HepG2 (cell line): Measurements from ENCODE around the gene U2AF1L4. TPM values are rescaled to one million over a fixed set of nuclear protein-coding genes. Genes with fewer than 3 reads are reported as not detected.

ENCODE experiments used
- CCDC6 ChIP-seq: sonication (generic); formaldehyde crosslinking; IDR thresholded peaks from 2 replicates; pipeline ENCODE4 v1.8.1; 2022; ENCODE audit warnings: mild to moderate bottlenecking, missing genetic modification reagents, moderate library complexity
- GFI1 ChIP-seq: sonication (generic); formaldehyde crosslinking; IDR thresholded peaks from 2 replicates; pipeline ENCODE4 v1.5.0; 2020; ENCODE audit warnings: missing genetic modification reagents, mild to moderate bottlenecking, borderline replicate concordance
- HOXA5 ChIP-seq: sonication (generic); formaldehyde crosslinking; IDR thresholded peaks from 2 replicates; pipeline ENCODE4 v1.4.0; 2020; ENCODE audit warnings: missing genetic modification reagents
- KDM5A ChIP-seq: fragments of 200-600 bp; sonication (generic); IDR thresholded peaks from 2 replicates; pipeline ENCODE4 v1.7.0; 2018; ENCODE audit warnings: antibody characterized with exemption, mild to moderate bottlenecking, low read length, borderline replicate concordance
- NKX3-1 ChIP-seq: sonication (generic); formaldehyde crosslinking; IDR thresholded peaks from 2 replicates; pipeline ENCODE4 v1.5.0; 2020; ENCODE audit warnings: missing genetic modification reagents
- PAWR ChIP-seq: sonication (generic); formaldehyde crosslinking; IDR thresholded peaks from 2 replicates; pipeline ENCODE4 v1.4.0; 2020; ENCODE audit warnings: missing genetic modification reagents, mild to moderate bottlenecking, borderline replicate concordance
- SRF ChIP-seq: IDR thresholded peaks from 2 replicates; pipeline ENCODE4 v1.6.1; 2011; ENCODE audit warnings: mild to moderate bottlenecking, low read depth, low read length, moderate library complexity
- SRY ChIP-seq: sonication (generic); formaldehyde crosslinking; IDR thresholded peaks from 2 replicates; pipeline ENCODE4 v1.8.0; 2022; ENCODE audit warnings: mild to moderate bottlenecking, missing genetic modification reagents
- ZNF207 ChIP-seq: fragments of 450-650 bp; IDR thresholded peaks from 2 replicates; pipeline ENCODE4 v1.6.1; 2016; ENCODE audit warnings: antibody characterized with exemption, borderline replicate concordance
- ZNF235 ChIP-seq: sonication (generic); formaldehyde crosslinking; IDR thresholded peaks from 2 replicates; pipeline ENCODE4 v1.8.1; 2023; ENCODE audit warnings: mild to moderate bottlenecking, missing genetic modification reagents, borderline replicate concordance
- ZNF530 ChIP-seq: sonication (generic); formaldehyde crosslinking; IDR thresholded peaks from 2 replicates; pipeline ENCODE4 v1.5.0; 2020; ENCODE audit warnings: low read depth, mild to moderate bottlenecking, missing genetic modification reagents
- ZNF543 ChIP-seq: sonication (generic); formaldehyde crosslinking; IDR thresholded peaks from 2 replicates; pipeline ENCODE4 v1.4.0; 2020; ENCODE audit warnings: mild to moderate bottlenecking, missing genetic modification reagents
- ZNF773 ChIP-seq: sonication (generic); formaldehyde crosslinking; IDR thresholded peaks from 2 replicates; pipeline ENCODE4 v1.4.0; 2020; ENCODE audit warnings: missing genetic modification reagents, borderline replicate concordance
- ZSCAN30 ChIP-seq: sonication (generic); formaldehyde crosslinking; IDR thresholded peaks from 2 replicates; pipeline ENCODE4 v1.5.0; 2020; ENCODE audit warnings: mild to moderate bottlenecking, missing genetic modification reagents
- polyA plus RNA-seq, 8 experiments: library from polyadenylated mRNA; depleted of rRNA in 3 of 8; stranded (reverse) in 7 of 8; unstranded in 1 of 8; fragments of >200 nt; fragmentation: Illumina TruSeq in 4 of 8; extraction: Trizol in 4 of 8; gene quantifications; 2 replicates each; pipeline versions ENCODE4 v1.2.1 to v1.2.3, GENCODE V29; 2011 to 2016; ENCODE audit warnings: low read depth in 4 of 8, missing spikeins in 1 of 8, mixed read lengths in 1 of 8; ENCODE audit not compliant: insufficient read depth in 1 of 8
- total RNA-seq, 5 experiments: library from RNA; depleted of rRNA; stranded (reverse); fragments of >200 nt; fragmentation: Illumina TruSeq; extraction: Trizol; gene quantifications; 2 replicates each; pipeline ENCODE4 v1.2.3, GENCODE V29; 2016; ENCODE audit warnings: low read depth in 1 of 5
- TF ChIP-seq, protein P1 (sequence below): sonication (generic); formaldehyde crosslinking; conservative IDR thresholded peaks from 2 replicates; pipeline ENCODE4 v1.4.0; 2020; ENCODE audit warnings: mild to moderate bottlenecking, missing genetic modification reagents, moderate library complexity
- TF ChIP-seq, protein P2 (sequence below): sonication (generic); formaldehyde crosslinking; IDR thresholded peaks from 2 replicates; pipeline ENCODE4 v1.4.0; 2020; ENCODE audit warnings: missing genetic modification reagents
- TF ChIP-seq, protein P3 (sequence below): IDR thresholded peaks from 2 replicates; pipeline ENCODE4 v1.6.1; 2016; ENCODE audit warnings: mild to moderate bottlenecking
- TF ChIP-seq, protein P4 (sequence below): IDR thresholded peaks from 2 replicates; pipeline ENCODE4 v1.6.1; 2018; ENCODE audit warnings: missing genetic modification reagents
- TF ChIP-seq, protein P5 (sequence below): sonication (generic); formaldehyde crosslinking; IDR thresholded peaks from 2 replicates; pipeline ENCODE4 v1.4.0; 2020; ENCODE audit warnings: missing genetic modification reagents

Gene U2AF1L4
- total and polyA plus RNA-seq, 2 of the 13 experiments (the other 11 are each of a cell fraction or from before 2014, with no cell fraction given) = 7.9 to 15.4 TPM

DNA sequence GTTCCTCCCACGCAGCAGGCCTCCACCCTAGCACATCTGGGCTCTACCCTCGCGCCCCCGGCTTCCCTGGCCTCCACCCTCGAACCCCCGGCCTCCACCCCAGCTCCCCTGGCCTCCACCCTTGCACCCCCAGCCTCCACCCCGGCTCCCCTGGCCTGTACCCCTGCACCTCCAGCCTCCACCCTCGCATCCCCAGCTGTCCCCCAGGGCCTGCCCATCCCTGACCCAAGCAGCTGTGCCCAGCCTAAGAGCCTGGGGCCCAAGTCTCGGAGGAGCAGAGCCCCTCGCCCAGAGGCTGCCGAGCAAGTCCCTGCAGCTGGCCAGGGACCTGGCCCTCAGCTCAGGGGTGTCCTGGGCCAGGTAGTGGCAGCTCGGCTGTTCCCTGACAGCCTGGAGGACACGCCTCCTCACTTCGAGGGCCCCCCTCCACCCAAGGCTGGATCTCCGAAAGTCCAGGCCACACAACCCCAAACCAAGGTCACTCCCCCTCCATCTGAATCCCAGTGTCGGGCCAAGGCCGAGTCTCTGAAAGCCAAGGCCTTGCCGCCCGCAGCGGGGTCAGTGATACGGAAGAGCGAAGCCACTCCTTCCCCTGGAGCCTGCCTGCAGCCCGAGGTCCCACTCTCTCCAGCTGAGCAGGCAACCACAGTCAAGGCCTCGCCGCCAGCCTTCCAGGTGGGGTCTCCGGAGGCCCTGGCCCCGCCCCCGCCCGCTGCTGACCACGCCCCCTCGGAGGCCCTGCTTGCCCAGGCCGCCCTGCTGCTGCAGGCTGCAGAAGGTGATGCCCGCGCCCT, 22.3 kb upstream of the U2AF1L4 start (continued):
- TF ChIP-seq ZNF207 = no peak
- TF ChIP-seq, protein P1, sequence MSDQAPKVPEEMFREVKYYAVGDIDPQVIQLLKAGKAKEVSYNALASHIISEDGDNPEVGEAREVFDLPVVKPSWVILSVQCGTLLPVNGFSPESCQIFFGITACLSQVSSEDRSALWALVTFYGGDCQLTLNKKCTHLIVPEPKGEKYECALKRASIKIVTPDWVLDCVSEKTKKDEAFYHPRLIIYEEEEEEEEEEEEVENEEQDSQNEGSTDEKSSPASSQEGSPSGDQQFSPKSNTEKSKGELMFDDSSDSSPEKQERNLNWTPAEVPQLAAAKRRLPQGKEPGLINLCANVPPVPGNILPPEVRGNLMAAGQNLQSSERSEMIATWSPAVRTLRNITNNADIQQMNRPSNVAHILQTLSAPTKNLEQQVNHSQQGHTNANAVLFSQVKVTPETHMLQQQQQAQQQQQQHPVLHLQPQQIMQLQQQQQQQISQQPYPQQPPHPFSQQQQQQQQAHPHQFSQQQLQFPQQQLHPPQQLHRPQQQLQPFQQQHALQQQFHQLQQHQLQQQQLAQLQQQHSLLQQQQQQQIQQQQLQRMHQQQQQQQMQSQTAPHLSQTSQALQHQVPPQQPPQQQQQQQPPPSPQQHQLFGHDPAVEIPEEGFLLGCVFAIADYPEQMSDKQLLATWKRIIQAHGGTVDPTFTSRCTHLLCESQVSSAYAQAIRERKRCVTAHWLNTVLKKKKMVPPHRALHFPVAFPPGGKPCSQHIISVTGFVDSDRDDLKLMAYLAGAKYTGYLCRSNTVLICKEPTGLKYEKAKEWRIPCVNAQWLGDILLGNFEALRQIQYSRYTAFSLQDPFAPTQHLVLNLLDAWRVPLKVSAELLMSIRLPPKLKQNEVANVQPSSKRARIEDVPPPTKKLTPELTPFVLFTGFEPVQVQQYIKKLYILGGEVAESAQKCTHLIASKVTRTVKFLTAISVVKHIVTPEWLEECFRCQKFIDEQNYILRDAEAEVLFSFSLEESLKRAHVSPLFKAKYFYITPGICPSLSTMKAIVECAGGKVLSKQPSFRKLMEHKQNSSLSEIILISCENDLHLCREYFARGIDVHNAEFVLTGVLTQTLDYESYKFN (CRISPR knock-in tag) = peak; percentile 66
- no peak for TF ChIP-seq ZNF543 (CRISPR knock-in tag)
- no peak for TF ChIP-seq SRF
- TF ChIP-seq HOXA5 (CRISPR knock-in tag) = no peak
- no peak for TF ChIP-seq KDM5A
- TF ChIP-seq, protein P2, sequence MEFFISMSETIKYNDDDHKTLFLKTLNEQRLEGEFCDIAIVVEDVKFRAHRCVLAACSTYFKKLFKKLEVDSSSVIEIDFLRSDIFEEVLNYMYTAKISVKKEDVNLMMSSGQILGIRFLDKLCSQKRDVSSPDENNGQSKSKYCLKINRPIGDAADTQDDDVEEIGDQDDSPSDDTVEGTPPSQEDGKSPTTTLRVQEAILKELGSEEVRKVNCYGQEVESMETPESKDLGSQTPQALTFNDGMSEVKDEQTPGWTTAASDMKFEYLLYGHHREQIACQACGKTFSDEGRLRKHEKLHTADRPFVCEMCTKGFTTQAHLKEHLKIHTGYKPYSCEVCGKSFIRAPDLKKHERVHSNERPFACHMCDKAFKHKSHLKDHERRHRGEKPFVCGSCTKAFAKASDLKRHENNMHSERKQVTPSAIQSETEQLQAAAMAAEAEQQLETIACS (CRISPR knock-in tag) = no peak
- no peak for TF ChIP-seq PAWR
- TF ChIP-seq, protein P3, sequence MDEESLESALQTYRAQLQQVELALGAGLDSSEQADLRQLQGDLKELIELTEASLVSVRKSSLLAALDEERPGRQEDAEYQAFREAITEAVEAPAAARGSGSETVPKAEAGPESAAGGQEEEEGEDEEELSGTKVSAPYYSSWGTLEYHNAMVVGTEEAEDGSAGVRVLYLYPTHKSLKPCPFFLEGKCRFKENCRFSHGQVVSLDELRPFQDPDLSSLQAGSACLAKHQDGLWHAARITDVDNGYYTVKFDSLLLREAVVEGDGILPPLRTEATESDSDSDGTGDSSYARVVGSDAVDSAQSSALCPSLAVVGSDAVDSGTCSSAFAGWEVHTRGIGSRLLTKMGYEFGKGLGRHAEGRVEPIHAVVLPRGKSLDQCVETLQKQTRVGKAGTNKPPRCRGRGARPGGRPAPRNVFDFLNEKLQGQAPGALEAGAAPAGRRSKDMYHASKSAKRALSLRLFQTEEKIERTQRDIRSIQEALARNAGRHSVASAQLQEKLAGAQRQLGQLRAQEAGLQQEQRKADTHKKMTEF (CRISPR knock-in tag) = no peak
- TF ChIP-seq NKX3-1 (CRISPR knock-in tag) = no peak
- no peak for TF ChIP-seq ZNF773 (CRISPR knock-in tag)
- no peak for TF ChIP-seq CCDC6
- 0 out of 2 replicates have a peak, but pooled peaks have one; percentile 24 for TF ChIP-seq GFI1
- TF ChIP-seq ZNF235 = no peak
- TF ChIP-seq ZSCAN30 (CRISPR knock-in tag) = no peak
- TF ChIP-seq, protein P4, sequence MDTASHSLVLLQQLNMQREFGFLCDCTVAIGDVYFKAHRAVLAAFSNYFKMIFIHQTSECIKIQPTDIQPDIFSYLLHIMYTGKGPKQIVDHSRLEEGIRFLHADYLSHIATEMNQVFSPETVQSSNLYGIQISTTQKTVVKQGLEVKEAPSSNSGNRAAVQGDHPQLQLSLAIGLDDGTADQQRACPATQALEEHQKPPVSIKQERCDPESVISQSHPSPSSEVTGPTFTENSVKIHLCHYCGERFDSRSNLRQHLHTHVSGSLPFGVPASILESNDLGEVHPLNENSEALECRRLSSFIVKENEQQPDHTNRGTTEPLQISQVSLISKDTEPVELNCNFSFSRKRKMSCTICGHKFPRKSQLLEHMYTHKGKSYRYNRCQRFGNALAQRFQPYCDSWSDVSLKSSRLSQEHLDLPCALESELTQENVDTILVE (CRISPR knock-in tag) = no peak
- TF ChIP-seq, protein P5, sequence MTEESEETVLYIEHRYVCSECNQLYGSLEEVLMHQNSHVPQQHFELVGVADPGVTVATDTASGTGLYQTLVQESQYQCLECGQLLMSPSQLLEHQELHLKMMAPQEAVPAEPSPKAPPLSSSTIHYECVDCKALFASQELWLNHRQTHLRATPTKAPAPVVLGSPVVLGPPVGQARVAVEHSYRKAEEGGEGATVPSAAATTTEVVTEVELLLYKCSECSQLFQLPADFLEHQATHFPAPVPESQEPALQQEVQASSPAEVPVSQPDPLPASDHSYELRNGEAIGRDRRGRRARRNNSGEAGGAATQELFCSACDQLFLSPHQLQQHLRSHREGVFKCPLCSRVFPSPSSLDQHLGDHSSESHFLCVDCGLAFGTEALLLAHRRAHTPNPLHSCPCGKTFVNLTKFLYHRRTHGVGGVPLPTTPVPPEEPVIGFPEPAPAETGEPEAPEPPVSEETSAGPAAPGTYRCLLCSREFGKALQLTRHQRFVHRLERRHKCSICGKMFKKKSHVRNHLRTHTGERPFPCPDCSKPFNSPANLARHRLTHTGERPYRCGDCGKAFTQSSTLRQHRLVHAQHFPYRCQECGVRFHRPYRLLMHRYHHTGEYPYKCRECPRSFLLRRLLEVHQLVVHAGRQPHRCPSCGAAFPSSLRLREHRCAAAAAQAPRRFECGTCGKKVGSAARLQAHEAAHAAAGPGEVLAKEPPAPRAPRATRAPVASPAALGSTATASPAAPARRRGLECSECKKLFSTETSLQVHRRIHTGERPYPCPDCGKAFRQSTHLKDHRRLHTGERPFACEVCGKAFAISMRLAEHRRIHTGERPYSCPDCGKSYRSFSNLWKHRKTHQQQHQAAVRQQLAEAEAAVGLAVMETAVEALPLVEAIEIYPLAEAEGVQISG (CRISPR knock-in tag) = 0 out of 2 replicates have a peak, but pooled peaks have one; percentile 16
- TF ChIP-seq ZNF530 = no peak
- no peak for TF ChIP-seq SRY (CRISPR knock-in tag)
